GM21723 (cell line): Measurements from ENCODE around the gene BAG2.

Experiments used
- ATAC-seq: cut with Tn5 transposase; IDR thresholded peaks from one replicate; pipeline ENCODE4 v1.9.1; 2021; ENCODE audit warnings: mild to moderate bottlenecking, moderate library complexity; ENCODE audit not compliant: unreplicated experiment

BAG2 gene

DNA sequence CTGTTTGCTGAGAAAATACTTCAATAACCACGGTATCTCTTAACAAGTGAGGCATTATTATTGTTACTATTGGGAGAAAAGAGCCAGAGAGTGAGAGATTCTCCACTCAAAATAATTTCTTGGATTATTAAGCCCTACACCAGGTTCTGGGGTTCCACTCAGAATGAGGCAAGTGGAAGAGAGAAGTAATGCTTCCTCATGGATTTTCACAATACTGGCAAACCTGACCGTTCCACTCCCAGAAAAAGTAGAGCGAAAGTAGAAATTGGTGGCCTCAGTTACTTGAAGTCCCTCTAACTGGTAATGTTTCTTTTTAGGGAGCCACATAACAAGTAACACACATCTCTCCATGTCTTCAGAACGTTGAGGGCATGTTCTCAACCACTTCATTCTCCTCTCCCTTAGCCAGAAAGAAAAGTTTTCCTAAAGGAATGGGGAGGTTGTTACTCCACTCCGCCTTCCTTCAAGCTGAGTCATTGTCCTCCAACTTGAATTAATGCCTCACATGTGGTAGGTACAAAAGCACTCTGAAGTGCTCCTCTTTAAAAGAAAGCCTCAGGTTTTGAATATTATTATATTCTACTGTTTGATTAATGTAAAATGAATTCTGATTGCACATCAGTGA is 1.9 kb downstream of the BAG2 start:
- no peak for ATAC-seq

DNA sequence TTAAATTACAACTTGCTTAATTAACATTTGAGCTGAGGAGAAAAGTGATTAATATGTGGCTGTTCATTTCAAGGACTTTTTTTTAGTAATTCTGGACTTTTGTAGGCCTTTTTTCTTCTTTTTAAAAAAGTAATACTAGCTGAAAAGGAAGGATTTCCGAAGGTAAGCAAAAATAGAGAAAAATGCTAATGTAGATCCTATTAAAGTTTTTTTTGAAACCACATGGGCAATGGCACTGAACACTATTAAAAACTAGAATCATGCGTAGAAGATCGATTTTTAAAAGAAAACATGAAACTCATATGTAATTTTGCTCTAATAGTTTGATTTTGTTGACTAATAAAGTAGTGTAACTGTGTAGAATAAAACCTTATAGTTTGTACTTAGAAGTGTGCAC is 2.4 kb downstream of the BAG2 start:
- ATAC-seq = no peak

DNA sequence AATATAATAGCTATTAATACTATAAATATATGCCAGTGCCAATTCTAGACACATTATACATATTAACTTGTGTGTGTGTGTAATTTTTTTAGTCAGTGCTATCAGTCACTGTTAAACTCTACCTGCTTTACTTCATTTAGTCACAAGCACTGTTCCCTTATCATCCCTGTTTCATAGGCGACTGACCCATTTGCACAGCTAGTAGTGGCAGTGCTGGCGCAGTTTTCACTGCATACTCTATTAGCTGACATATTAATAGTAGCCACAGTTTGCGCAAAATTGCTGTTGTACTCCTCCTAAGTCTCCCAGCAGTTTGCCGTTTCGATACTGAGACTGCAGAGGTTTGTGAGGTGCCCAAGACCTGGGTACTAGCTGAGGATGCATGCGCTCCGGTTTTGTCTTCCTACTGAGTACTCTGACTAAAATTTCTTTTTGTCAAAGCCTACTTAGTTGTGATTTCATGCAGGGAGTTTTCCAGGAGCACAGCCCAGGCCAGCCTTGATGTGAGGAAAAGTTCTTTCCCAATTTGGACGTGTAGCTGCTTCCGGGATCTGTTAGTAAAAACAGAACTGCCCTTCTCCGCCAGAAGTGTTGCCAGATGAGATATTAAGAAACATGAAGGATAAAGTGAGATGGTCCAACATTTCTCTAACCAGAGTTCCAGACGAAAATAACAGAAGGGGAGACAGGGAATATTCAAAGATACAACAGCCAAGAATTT is 5.6 kb downstream of the BAG2 start:
- no peak for ATAC-seq

DNA sequence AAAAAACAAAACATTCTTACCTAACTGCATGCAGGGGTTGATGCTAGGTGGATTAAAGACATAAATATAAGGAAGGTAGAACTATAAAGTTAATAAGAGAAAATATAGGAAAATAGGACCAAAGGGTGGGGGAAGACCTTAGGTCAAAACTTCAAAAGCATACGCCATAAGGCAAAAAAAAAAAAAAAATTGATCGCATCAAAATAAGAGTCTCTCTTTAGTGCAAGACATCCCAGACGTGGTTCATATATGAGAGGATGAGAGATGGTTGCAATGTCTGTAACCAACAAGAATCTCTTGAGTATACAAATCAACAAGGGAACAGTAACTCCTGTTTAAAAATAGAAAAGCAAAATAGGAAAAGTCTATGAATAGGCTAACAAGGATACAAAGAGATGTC is 8.5 kb downstream of the BAG2 start:
- no peak for ATAC-seq

DNA sequence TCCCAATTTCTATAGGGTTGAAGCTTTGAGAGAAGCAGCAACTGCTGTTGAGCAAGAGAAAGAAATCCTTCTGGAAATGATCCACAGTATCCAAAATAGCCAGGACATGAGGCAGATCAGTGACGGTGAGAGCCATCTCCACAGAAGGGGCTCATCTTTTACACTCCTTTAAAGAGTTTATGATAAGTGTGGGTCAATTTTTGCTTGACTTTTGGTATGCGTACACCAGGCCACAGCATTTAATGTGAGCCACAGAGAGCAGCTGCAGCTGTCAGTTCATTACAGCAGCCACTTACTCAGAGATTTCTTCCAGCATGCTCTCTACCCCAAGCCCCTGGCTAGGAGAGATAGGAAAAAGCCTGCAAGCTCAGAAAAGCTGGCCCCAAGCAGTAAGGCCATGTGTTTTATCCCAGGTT is 9.9 kb downstream of the BAG2 start:
- ATAC-seq = no peak

DNA sequence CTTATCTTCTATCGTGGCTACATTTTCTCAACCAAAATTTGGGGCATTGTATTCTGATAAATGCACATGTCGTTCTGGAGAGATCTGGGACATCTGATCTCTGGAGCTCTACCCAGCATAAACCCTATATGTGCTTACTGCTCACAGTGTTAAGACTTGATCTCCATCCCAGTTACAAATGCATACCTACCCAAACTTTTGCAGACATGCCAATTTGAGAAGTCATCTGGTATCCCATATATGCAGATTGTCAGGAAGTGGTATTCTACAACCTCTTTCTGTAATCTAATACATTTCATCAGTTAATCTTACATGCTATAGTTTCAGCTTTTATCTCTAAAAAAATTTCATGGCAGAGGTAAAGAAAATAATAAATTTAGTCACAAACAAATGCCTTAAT is 11.2 kb downstream of the BAG2 start:
- ATAC-seq = no peak

DNA sequence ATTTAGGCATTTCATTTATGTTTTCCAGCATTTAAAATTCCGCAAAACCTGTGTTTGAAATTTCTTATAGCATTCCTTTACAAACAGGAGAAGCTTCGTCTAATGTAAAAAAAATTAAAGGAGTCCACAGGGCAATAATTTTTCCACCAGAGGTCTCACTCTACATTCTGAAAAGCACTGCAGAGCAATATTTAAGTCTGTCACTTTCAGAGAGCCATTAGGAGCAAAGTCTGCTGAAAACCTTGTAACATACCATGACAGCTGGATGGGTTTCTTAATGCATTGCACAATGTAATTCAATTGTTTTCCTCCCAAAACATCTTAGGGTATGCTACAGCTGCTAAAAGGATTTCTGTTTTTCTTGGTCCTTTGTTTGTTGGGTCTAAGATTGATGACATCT is 18.0 kb downstream of the BAG2 start:
- ATAC-seq = no peak

DNA sequence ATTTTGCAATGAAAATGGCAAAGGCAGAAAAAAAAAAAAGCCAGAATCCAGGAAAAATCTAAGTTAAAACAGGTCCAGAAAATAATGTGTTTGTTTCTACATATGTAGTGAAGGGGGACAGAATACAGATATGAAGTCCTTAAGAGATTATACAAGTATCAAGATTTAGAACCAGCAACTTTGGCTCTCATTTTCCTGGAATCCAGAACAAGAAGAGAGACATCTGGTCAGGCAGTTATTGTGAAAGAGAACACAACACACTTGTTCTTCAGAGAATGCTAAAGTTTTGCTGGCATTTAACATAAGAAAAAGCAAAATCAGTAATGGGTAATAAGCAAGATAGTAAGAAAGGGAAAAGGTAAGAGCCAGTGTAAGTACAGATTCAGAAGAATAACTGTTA is 21.1 kb downstream of the BAG2 start:
- no peak for ATAC-seq

DNA sequence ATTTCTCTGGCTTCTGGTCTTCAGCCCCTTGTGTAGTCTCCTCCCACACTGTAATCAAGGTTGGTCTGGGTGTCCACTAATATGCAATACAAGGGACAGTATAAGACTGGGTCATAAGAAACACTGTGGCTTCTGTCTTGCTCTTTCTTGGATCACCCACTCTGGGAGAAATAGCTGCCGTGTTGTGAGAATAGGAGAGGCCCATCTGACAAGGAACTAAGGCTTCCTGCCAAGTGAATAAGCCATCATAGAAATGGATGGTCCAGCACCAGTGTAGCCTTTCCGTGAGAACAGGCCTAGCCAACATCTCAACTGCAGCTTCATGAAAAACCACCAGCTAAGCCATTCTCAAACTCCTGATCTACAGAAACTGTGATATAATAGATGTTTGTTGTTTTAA is 23.3 kb downstream of the BAG2 start:
- no peak for ATAC-seq

DNA sequence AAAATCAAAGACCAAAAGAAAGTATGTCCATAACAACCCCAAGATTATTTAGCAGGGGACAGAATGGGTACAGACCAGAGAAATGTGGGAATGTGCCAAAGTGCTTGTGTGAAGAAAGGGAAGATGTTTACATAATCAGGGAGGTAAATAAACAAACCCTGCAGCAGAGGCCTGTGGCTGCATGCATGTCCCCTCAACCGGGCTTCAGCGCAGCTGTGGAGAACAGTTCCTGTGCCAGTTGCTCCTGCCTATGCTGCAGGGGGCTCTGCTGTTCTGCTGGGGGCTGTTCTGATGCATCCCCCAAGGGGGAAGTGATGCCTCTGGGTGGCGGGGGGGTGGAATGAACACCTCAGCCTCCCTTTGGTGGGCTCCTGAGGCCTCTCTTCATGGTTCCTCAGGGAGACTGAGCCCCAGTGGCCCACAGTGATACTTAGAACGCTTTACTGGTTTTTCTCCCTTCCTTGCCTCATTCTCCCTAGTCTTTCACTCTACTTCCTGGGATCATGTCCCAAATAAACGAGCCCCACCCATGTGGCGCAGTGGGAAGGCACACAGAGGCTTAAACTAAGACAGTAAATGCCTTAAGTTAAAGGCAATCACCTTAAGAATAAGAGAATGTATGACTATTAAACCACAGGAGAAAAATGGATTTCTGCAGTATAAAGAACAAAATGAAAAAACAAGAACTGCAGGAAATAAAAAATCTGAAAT is 27.0 kb downstream of the BAG2 start:
- no peak for ATAC-seq

DNA sequence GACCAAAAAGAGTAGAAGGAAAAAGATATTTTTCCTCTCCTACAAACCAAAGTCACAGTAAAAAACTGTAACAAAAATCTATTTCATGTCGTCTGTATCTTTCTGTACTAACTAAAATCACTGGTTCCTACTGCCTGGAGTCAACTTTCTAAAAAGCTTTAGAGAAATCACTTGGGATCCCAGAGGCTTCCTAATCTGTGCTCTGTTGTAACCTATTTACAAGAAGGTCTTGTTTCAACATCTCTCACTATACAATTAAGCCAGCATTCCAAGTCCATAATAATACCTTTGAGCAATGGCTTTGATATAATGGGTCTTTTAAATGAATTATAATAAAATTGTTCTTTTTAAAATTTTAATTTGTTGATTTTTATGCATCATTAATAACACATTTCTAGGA is 29.6 kb downstream of the BAG2 start:
- ATAC-seq = no peak

DNA sequence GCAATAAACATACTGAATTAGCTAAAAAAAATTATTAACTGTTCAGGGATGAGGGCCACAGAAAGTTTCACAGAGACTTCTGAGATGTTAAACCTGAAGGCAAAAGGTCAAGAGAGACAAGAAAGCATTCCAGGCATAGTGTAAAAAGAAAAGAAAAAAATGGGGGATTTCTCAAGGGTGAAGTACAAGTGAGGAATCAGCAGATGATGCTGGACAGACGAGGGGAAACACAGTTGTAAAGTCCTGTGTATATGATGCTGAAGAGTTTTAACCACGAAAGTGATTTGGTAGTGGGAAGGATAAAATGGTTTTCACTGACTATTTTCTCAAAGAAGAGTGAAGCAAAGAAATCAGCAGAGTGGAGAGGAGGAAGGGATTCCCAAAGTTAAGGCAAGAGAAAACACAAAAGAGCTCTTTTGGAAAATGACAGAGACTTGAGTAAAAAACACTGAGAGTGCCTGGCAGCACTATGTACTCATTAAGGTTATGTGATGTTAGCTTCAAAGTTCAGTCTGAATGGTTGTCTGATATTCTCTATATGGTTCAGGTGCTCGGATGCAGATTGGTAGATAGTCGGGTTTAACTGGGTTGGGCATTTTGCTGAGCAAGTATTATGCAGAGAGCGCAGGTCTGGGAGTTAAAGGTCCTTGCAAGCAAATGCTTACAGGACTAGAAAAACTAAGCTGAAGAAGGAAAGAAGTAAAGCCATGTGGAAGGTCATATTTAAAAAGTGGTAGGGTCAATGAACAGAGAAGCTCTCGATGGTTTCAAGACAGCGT is 33.6 kb downstream of the BAG2 start:
- no peak for ATAC-seq

DNA sequence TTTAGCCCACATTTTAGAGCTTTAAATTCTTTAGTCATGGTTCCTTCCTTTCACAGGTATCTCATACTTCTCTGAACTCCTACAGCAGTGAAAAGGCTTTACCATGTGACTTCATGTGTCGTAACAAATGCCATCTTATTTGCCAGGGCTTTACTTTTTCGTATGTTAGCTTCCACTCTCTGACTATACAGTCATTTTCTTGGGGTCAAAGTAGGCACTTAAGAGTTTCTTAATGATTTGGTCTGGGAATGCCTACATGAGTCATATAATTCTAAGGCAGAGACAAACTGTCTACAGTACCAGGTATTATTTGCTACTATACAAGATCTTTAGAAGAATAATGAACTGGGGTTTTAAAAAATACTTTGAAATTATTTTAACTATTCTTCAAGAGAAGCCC is 35.0 kb downstream of the BAG2 start:
- ATAC-seq = no peak

DNA sequence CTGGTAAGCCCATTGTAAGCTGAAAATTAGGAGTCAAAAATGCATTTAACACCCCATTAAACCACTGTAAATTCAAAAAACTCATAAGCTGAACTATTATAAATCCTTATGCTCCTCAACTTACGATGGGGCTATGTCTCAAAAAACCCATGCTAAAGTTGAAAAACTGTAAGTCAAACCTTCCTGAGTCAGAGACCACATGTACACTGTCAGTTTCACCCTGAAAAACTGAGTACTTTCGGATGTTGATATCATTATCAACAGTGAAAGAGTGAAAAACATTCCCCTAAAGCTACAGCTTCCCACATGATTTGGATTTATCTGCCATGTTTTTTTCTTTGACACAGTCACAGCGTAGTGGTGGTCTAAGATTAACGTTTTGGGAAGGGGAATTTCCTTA is 35.7 kb downstream of the BAG2 start:
- no peak for ATAC-seq

DNA sequence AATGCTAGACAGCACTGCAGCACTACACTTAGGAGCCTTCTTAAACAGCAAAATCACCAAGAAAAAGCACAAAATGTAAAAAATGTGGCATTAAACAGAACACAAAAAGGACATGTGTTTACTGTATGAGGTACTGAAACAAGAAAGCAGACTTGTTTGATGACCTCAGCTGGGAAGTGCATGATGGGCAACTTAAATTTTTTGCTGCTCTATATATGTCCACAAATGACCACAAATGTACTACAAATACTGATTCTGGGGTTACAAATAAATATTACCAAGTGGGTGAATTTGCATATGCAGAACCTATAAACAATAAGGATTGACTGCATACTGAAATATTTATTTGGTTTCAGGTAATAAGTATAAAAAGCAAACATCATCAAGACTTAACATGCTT is 36.9 kb downstream of the BAG2 start:
- ATAC-seq = no peak

DNA sequence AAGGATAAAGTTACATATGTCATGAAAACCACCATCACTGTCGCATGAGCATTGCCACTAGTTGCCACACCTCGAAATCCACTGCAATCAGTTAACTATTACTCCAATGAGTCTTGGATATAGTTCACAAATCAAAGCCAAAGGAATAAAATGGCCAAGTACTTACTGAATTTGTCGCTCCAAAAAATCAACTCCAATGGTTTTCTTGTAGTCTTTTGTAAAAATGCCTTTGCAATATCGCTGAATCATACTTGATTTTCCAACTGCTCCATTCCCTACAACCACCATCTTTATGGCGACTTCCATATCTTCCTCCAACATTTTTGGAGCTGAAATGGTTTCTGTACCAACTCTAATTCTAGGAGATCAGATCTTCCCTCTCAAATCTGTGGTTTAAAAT is 37.9 kb downstream of the BAG2 start:
- no peak for ATAC-seq

DNA sequence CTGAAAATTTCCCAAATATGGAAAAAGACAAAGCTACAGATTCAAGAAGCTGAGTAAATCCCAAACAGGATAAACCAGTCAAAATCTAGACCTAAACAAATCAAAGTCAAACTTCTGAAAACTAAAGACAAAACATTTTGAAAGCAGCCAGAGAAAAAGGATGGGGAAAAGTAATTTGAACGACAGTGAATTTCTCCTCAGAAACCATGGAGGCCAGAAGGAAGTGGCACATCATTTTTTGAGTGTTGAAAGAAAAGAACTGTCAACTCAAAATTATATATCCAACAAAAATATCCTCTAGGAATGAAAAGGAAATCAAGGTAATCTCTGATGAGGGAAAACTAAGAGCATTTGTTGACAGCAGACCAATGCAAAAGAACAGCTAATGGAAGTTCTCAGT is 43.1 kb downstream of the BAG2 start:
- no peak for ATAC-seq

DNA sequence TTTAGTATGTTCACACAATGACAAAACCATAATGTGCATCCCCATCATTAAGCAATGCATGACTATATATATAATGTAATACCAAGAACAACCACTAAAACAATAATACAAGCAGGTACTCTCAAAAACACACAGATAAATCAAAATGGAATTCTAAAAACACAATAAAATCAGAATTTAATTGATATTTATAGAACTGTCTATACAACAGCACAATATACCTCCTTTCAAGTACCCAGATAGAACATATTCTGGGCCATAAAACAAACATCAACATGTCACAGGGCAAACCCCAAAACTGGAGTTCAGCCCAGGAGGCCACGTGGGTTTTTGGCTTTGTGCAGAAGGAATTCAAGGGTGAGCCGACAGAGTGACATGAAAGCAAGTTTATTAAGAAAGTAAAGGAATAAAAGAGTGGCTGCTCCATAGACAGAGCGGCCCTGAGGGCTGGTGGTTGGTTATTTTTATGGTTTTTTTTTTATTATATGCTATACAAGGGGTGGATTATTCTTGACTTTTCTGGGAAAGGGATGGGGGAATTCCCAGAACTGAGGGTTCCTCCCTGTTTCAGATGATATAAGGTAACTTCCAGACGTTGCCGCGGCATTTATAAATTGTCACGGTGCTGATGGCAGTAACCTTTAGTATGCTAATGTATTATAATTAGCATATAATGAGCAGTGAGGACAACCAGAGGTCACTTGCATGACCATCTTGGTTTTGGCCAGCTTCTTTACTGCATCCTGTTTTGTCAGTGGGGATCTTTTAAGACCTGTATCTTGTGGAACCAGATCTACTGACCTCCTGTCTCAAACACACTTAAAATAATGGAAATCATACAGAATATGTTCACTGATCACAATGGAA is 44.3 kb downstream of the BAG2 start:
- ATAC-seq = no peak

DNA sequence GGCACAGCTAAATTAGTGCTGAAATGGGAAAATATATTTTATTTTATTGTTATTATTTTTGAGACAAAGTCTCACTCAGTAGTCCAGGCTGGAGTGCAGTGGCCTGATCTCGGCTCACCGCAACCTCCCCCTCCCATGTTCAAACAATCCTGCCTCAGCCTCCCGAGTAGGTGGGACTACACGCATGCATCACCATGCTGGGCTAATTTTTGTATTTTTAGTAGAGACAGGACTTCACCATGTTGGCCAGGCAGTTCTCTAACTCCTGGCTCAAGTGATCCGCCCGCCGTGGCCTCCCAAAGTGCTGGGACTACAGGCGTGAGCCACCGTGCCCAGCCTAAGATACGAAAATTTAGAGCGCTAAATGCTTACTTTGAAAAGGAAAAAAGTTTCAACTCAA is 45.1 kb downstream of the BAG2 start:
- ATAC-seq = no peak

DNA sequence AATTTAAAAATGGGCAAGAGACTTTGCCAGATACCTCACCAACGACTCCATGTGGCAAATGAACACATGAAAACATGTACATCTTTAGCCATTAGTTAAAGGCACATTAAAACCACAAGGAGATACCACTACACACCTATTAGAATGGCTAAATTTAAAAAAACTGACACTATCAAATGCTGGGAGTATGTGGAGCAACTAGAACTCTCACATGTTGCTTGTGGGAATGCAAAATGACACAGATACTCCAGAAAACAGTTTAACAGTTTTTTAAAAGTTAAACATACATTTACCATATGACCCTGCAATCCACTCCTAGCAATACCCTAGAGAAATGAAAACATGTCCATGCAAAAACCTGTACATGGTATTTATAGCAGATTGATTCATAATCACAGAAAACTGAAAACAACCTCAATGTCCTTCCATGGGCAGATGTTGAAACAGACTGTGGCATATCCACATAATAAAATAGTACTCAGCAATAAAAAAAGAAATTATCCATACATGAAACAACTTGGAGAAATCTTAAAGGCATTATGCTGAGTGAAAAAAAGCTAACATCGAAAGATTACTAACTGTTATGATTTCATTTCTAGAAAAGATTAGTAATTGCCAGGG is 48.1 kb downstream of the BAG2 start:
- no peak for ATAC-seq
